ENCODE measurements around the gene SSTR3. TPM values are rescaled to one million over a fixed set of nuclear protein-coding genes. Genes with fewer than 3 reads are reported as not detected.

The SSTR3 gene
- total RNA-seq, 4 donors from 2014 or later: 0.12 to 0.28 TPM; not detected in 2

DNA sequence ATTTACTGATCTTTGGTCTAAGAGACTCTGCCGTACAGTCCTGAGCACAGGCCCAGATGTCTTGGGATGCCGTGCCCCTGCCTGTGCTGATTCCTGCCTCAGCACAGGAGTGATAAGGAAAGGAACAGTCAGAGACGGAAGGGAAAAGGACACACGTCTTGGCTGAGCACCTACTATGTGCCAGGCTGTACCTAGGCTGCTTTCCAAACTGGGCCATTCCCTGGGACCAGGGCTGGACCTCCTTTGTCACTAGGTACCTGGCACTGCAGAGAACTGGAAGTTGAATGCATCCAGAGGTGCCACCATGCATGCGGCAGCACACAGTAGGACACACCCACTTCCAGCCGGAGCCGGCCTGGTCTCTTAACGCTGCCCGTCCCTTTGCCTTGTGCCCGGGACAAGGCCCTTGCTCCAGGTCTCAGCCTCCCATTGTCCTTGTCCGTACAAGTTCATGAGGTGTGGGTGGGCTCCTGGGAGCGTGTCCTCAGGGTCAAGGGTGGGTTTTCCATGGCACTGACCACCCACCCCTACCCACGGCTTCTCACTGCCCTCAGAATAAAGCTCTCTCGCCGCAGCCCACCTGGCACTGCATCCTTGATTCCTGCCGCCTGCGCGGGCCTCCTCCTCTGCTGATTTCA is 1.1 kb upstream of the SSTR3 start:
- DNase-seq (ENCODE audit: low spot score): no peak
- TF ChIP-seq, protein P1, sequence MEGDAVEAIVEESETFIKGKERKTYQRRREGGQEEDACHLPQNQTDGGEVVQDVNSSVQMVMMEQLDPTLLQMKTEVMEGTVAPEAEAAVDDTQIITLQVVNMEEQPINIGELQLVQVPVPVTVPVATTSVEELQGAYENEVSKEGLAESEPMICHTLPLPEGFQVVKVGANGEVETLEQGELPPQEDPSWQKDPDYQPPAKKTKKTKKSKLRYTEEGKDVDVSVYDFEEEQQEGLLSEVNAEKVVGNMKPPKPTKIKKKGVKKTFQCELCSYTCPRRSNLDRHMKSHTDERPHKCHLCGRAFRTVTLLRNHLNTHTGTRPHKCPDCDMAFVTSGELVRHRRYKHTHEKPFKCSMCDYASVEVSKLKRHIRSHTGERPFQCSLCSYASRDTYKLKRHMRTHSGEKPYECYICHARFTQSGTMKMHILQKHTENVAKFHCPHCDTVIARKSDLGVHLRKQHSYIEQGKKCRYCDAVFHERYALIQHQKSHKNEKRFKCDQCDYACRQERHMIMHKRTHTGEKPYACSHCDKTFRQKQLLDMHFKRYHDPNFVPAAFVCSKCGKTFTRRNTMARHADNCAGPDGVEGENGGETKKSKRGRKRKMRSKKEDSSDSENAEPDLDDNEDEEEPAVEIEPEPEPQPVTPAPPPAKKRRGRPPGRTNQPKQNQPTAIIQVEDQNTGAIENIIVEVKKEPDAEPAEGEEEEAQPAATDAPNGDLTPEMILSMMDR (IDR thresholded peaks at IDR 0.05): no peak

DNA sequence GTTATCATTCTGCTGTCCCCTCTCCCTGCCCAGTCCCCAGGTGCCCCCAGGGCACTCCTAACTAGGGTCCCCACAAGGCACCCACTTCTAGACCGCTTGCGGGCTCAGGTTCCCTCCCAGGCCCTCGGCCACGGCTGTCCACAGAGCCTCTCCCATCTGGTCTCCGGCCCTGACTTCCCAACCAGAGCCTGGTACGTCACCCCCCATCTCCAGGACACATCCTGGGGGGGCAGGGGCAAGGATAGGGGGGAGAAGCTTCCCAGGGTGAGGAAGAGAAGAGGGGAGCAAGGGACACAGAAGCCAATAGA is 457 bp downstream of the SSTR3 start:
- DNase-seq (ENCODE audit: low spot score) (no peak), ATAC-seq (ENCODE audit: low FRiP score) (no peak)
- TF ChIP-seq, protein P1 (IDR thresholded peaks at IDR 0.05): no peak

More for the DNA sequence above, 1.1 kb upstream of the SSTR3 start:
- ATAC-seq (ENCODE audit: low FRiP score): no peak

DNA sequence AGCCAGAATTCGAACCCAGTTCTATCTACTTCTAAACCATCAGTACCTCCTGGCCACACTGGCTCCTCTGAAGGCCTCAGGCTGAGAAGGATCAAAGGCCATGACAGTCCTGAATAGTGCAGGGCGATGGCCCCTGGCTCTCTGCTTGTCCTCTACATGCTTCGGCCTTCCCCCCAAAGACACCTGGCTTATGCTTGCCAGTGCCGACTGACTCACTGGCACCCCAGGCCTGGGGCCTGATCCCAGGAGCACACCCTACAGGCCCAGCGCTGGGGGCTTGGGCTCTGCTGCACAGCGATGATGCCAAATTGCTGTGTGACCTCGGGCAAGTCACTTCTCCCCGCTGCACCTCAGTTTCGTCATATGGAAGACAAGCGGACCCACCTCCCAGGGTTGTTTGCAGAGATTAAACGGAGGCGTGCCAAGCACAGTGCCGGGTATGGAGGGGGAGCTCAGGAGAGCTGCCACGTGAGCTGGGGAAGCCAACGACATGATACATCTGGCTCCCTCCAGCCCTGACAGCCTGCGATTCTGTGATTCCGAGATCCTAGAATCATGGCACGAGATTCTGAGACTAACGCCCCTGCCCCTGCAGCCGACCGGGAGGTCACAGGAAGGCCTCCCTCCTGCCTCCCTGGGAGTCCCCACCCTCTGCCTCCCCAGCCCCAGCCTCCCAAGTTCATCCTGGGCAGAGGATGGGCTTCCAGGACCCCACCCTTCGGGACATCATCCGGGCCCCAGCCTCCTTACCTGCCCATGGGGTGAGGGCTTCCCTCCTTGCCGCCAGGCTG is 1.0 kb downstream of the SSTR3 start:
- TF ChIP-seq, protein P1 (IDR thresholded peaks at IDR 0.05): no peak
- ATAC-seq (ENCODE audit: low FRiP score): no peak
- no peak for DNase-seq (ENCODE audit: low spot score)

- DNase-seq (ENCODE audit: low spot score) (no peak), ATAC-seq (ENCODE audit: low FRiP score) (no peak)
- TF ChIP-seq, protein P1 (IDR thresholded peaks at IDR 0.05): no peak
Observed at GRCh38 chr22:37210041-37210803, 2.1 kb downstream of the SSTR3 start.

- DNase-seq (ENCODE audit: low spot score) (no peak), ATAC-seq (ENCODE audit: low FRiP score) (no peak)
- TF ChIP-seq, protein P1 (IDR thresholded peaks at IDR 0.05): no peak
Observed at GRCh38 chr22:37209140-37209845, 3.0 kb downstream of the SSTR3 start.

GRCh38 chr22:37208401-37209139 is 3.7 kb downstream of the SSTR3 start:
- ATAC-seq (ENCODE audit: low FRiP score): no peak
- DNase-seq (ENCODE audit: low spot score): no peak
- TF ChIP-seq, protein P1 (IDR thresholded peaks at IDR 0.05): no peak
